Brain microvascular endothelial cell (primary cell): ENCODE data around the gene KLHL17.

ENCODE experiments used
- DNase-seq: peaks from one replicate; pipeline ENCODE4 v3.0.0-alpha.2; 2020
- H3K27ac ChIP-seq: fragments of 250-450 bp; sonication (Bioruptor Pico); 2 replicates; pipeline ENCODE4 v1.5.1; 2020; ENCODE audit warnings: mild to moderate bottlenecking, moderate library complexity
- H3K27me3 ChIP-seq: fragments of 250-450 bp; sonication (Bioruptor Pico); replicated peaks from 2 replicates; pipeline ENCODE4 v1.5.1; 2020; ENCODE audit warnings: mild to moderate bottlenecking
- H3K36me3 ChIP-seq: fragments of 250-450 bp; sonication (Bioruptor Pico); replicated peaks from 2 replicates; pipeline ENCODE4 v1.5.1; 2020; ENCODE audit warnings: mild to moderate bottlenecking
- H3K4me3 ChIP-seq: 2 replicates; pipeline ENCODE4 v1.5.1; 2011; ENCODE audit warnings: low read depth, mild to moderate bottlenecking, control low read depth, low read length, moderate library complexity
- in situ Hi-C: cut with HindIII; loops from 2 replicates; pipeline ENCODE4 v1.10.0; 2017; ENCODE audit warnings: low sequenced_read_pairs, low pct_ligation_motif_present
- TF ChIP-seq, protein P1 (sequence below): IDR thresholded peaks from 2 replicates; pipeline ENCODE4 v1.5.1; 2011; ENCODE audit warnings: low read depth, mild to moderate bottlenecking, moderate library complexity, low read length, control low read depth, inconsistent platforms; ENCODE audit errors: missing control alignments

Gene KLHL17

DNA sequence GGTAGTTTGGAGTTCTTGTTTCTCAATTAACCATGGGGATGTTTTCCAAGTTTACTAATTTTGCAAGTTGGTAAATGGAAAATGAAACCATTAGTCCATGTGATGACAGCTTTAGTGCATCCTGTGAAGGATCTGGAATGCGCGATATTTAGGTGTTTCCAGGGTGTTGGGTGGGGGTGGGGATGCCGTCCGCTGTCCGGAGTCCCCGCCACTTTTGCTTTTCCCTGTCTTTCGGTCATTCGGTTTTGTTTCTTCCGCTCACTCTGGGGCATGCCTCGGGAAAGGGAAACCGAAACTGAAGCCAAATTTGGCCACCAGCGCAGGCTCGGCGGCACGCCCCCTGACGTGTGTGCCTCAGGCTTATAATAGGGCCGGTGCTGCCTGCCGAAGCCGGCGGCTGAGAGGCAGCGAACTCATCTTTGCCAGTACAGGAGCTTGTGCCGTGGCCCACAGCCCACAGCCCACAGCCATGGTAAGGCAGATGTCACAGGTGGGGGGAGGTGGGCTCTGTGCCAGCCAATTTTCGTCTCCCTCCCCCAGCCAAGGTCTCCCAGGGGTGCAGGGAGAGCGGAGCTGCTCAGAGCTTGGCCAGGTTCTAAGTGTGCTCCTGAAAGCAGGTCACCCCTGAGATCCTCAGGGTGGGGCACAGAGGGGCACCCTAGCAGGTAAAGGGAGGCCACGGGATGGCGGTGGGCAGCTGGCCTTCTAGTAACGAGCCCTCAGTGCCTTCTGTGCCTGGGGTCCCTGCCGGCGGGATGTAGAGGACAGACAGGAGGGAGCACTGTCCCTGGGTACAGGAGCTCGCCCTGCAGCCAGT lies 52.9 kb downstream of the KLHL17 start, which contains the start of gene ISG15:
ISG15 (plus strand) TSS at position 393 of the 817 bp plus-strand sequence; CDS start at position 470, 77 bp downstream.
- Histone ChIP-seq H3K4me3 (peak within 1 kb of the TSS; percentile 69), H3K27me3 (no peaks in the 10 kb centered on the region), H3K27ac (peak within 1 kb of the TSS; percentile 71), H3K36me3 (no peaks in the 10 kb centered on the region)
- peak; percentile 86 for DNase-seq
- TF ChIP-seq, protein P1, sequence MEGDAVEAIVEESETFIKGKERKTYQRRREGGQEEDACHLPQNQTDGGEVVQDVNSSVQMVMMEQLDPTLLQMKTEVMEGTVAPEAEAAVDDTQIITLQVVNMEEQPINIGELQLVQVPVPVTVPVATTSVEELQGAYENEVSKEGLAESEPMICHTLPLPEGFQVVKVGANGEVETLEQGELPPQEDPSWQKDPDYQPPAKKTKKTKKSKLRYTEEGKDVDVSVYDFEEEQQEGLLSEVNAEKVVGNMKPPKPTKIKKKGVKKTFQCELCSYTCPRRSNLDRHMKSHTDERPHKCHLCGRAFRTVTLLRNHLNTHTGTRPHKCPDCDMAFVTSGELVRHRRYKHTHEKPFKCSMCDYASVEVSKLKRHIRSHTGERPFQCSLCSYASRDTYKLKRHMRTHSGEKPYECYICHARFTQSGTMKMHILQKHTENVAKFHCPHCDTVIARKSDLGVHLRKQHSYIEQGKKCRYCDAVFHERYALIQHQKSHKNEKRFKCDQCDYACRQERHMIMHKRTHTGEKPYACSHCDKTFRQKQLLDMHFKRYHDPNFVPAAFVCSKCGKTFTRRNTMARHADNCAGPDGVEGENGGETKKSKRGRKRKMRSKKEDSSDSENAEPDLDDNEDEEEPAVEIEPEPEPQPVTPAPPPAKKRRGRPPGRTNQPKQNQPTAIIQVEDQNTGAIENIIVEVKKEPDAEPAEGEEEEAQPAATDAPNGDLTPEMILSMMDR = peak; percentile 2
- in situ Hi-C loops = no loop called here

DNA sequence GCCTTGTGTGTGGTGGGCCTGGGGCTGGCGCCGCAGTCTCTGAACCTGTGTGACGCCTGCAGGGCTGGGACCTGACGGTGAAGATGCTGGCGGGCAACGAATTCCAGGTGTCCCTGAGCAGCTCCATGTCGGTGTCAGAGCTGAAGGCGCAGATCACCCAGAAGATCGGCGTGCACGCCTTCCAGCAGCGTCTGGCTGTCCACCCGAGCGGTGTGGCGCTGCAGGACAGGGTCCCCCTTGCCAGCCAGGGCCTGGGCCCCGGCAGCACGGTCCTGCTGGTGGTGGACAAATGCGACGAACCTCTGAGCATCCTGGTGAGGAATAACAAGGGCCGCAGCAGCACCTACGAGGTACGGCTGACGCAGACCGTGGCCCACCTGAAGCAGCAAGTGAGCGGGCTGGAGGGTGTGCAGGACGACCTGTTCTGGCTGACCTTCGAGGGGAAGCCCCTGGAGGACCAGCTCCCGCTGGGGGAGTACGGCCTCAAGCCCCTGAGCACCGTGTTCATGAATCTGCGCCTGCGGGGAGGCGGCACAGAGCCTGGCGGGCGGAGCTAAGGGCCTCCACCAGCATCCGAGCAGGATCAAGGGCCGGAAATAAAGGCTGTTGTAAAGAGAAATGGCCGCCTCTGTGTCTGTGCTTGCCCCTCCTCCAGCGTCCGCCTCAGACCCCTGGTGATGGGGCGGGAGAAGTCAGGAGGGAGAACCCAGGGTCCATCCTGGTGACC lies 53.7 kb downstream of the KLHL17 start:
- DNase-seq = no peak
- H3K4me3 ChIP-seq = peak overlapping the region; percentile 69
- no peaks in the 10 kb centered on the region for H3K36me3 ChIP-seq
- no peaks in the 10 kb centered on the region for H3K27me3 ChIP-seq
- in situ Hi-C loops = no loop called here
- H3K27ac ChIP-seq = peak overlapping the region; percentile 71
- TF ChIP-seq, protein P1 = no peak

DNA sequence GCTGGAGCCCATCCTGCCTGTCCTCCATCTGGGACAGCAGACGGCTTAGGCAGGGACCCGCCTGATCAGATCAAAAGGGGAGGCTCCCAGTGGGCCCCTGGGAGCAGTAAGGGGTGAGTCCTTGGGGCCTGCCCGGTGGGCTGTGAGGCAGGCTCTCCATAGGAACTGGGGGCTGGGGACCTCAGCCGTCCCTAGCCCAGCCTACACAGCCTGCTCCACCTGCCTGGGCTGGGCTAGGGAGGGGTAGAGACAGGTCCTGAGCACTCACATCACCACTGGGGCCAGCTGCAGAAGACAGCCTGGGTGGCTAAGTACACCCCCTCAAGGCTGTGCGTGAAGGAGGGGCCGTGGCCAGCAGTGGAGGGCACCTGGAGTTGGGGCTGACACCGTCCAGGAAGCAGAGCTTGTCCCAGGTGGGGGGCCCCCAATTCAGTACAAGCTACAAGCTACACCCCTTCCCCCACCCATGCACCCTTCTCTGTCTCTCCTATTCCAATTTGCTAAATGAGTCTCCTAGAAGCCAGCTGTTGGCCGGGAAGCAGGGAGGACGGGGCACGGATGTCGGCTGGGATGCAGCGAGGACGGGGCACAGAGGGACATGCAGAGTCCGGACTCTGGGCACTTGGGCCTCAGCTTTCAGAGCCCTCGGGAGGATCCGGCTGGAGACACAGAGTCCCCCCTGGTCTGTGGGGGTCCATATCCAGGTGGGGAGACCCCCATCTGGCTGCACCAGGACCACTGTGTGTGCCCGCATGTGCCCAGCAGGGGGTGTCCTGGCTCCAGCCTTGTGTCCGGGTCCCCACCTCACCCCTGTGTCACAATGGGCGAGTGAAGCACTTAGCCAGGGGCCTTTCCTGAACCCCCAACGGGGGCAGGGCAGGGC lies 54.7 kb downstream of the KLHL17 start:
- Histone ChIP-seq H3K36me3 (no peaks in the 10 kb centered on the region), H3K27me3 (no peaks in the 10 kb centered on the region), H3K4me3 (no peak overlapping the region), H3K27ac (peak overlapping the region; percentile 33)
- in situ Hi-C loops = no loop called here
- DNase-seq = no peak
- TF ChIP-seq, protein P1 = peak; percentile 65
